RWPE2 (cell line): ENCODE data around the gene TOMM70.
"Not testable (repeated sequence)": the region's sequence is repeated elsewhere in the genome, so short reads cannot be mapped to it uniquely, and the experiment has no call there.

Experiments used
- ATAC-seq: fragments of 200-7000 bp; cut with Tn5 transposase; 3 replicates; pipeline ENCODE4 v1.9.1; 2021; ENCODE audit warnings: low read depth
- DNase-seq: peaks from one replicate; pipeline ENCODE4 v3.0.0-alpha.2; 2020; ENCODE audit warnings: low spot score
- H3K27ac ChIP-seq: fragments of 450-650 bp; 2 replicates; pipeline ENCODE4 v1.5.1; 2017; ENCODE audit warnings: mild to moderate bottlenecking; ENCODE audit not compliant: poor library complexity, severe bottlenecking
- H3K27me3 ChIP-seq: fragments of 250-450 bp; sonication (Bioruptor Pico); 2 replicates; pipeline ENCODE4 v1.5.1; 2021; ENCODE audit warnings: mild to moderate bottlenecking, moderate library complexity; ENCODE audit not compliant: insufficient read depth, poor library complexity, severe bottlenecking
- H3K36me3 ChIP-seq: fragments of 250-450 bp; sonication (Bioruptor Pico); 2 replicates; pipeline ENCODE4 v1.5.1; 2020; ENCODE audit warnings: low read depth, mild to moderate bottlenecking, moderate library complexity
- H3K4me1 ChIP-seq: fragments of 250-450 bp; sonication (Bioruptor Pico); 2 replicates; pipeline ENCODE4 v1.5.1; 2021; ENCODE audit warnings: mild to moderate bottlenecking, moderate library complexity; ENCODE audit not compliant: insufficient read depth, poor library complexity, severe bottlenecking
- H3K4me3 ChIP-seq: fragments of 250-450 bp; sonication (Bioruptor Pico); 2 replicates; pipeline ENCODE4 v1.5.1; 2021; ENCODE audit warnings: mild to moderate bottlenecking, moderate library complexity; ENCODE audit not compliant: severe bottlenecking
- H3K9me3 ChIP-seq: fragments of 250-450 bp; sonication (Bioruptor Pico); 2 replicates; pipeline ENCODE4 v1.5.1; 2021; ENCODE audit warnings: mild to moderate bottlenecking, moderate library complexity; ENCODE audit not compliant: severe bottlenecking
- CTCF ChIP-seq: fragments of 450-650 bp; IDR thresholded peaks from one replicate; pipeline ENCODE4 v1.5.1; 2017; ENCODE audit warnings: mild to moderate bottlenecking, moderate library complexity; ENCODE audit not compliant: poor library complexity, severe bottlenecking

The TOMM70 gene

GRCh38 chr3:100333051-100333450 is 67.8 kb downstream of the TOMM70 start:
- DNase-seq: no peak
- no peaks in the 10 kb centered on the region for H3K9me3 ChIP-seq
- no peak for ATAC-seq
- H3K4me1 ChIP-seq: no peaks in the 10 kb centered on the region
- H3K4me3 ChIP-seq: no peak overlapping the region
- H3K36me3 ChIP-seq: no peaks in the 10 kb centered on the region
- no peaks in the 10 kb centered on the region for H3K27me3 ChIP-seq
- H3K27ac ChIP-seq: no peak overlapping the region
- no peak for TF ChIP-seq CTCF

DNA sequence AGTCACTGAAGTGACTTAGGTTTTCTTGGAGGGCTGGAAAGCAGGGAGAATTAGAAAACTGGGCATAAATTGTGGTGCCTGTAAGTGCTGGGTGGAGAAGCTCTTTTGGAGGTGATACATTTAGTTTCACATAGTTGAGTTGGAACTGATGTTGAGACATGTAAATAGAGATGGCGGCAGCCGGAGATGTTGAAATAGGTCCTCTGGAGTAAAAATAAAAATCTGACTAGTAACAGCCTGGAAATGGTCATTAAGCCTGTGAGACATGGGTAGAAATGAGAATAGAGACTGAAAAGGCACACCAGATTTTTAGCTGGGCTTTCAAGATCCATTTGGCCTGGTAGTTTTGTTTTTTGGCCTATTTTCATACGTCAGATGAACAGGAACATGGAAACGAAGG is 69.2 kb downstream of the TOMM70 start:
- no peaks in the 10 kb centered on the region; the same call in 1 of the 2 replicates for H3K36me3 ChIP-seq
- no peak overlapping the region for H3K4me3 ChIP-seq
- H3K27me3 ChIP-seq: no peaks in the 10 kb centered on the region
- no peak for TF ChIP-seq CTCF
- H3K9me3 ChIP-seq: no peaks in the 10 kb centered on the region
- DNase-seq: no peak
- H3K27ac ChIP-seq: no peak overlapping the region
- ATAC-seq: no peak
- H3K4me1 ChIP-seq: no peaks in the 10 kb centered on the region

DNA sequence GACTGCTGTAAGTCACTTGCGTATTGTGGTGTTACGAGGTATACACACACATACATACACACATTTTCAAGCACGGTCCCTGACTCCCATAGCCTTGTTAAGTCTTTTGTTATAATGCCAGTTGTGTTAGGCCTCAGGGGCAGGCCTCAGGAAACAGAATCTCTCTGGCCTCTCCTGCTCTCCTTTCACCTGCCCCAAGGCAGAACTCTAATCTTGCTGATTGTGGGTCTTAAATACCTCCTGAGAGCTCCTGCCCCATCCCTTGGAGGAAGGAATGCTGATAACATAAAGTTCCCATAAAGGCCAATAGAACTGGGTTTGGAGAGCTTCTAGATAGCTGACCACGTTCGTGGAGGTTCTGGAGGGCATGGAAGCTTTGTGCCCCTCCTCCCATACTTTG is 70.2 kb downstream of the TOMM70 start:
- Histone ChIP-seq H3K4me1 (no peaks in the 10 kb centered on the region), H3K36me3 (peaks cover 8% of the 10 kb centered on the region), H3K27ac (no peak overlapping the region), H3K27me3 (no peaks in the 10 kb centered on the region), H3K4me3 (no peak overlapping the region), H3K9me3 (no peaks in the 10 kb centered on the region)
- DNase-seq: no peak
- no peak for ATAC-seq
- no peak for TF ChIP-seq CTCF

- H3K27ac ChIP-seq: no peak overlapping the region
- H3K27me3 ChIP-seq: no peaks in the 10 kb centered on the region
- DNase-seq (no peak), ATAC-seq (no peak)
- H3K4me3 ChIP-seq: no peak overlapping the region
- H3K4me1 ChIP-seq: no peaks in the 10 kb centered on the region
- peaks cover 11% of the 10 kb centered on the region for H3K36me3 ChIP-seq
- TF ChIP-seq CTCF: no peak
- H3K9me3 ChIP-seq: no peaks in the 10 kb centered on the region
These were observed 70.9 kb downstream of the TOMM70 start for GRCh38 chr3:100329800-100330489.

GRCh38 chr3:100327377-100327776 is 73.5 kb downstream of the TOMM70 start:
- not testable (repeated sequence) for DNase-seq, H3K4me3 ChIP-seq, H3K9me3 ChIP-seq, ATAC-seq, H3K4me1 ChIP-seq, H3K27ac ChIP-seq, H3K27me3 ChIP-seq
- peaks cover 36% of the 10 kb centered on the region for H3K36me3 ChIP-seq
